Ovary (tissue), 9 donors: Measurements from ENCODE around the gene ADAMTS17. TPM values are rescaled to one million over a fixed set of nuclear protein-coding genes. Genes with fewer than 3 reads are reported as not detected.

Source experiments
- DNase-seq, 5 donors: peaks; one replicate each; pipeline ENCODE4 v3.0.0-alpha.2; 2019 to 2020
- H3K27ac ChIP-seq, 2 donors: fragments of 200-600 bp; one replicate each; pipeline versions ENCODE4 v1.5.1 to v1.8.0; 2019 to 2022
- H3K27me3 ChIP-seq: fragments of 200-600 bp; one replicate; pipeline ENCODE4 v1.8.0; 2022
- H3K36me3 ChIP-seq: fragments of 200-600 bp; sonication (generic); one replicate; pipeline ENCODE4 v1.5.1; 2019
- H3K4me1 ChIP-seq: one replicate; pipeline ENCODE4 v1.8.1; 2013; ENCODE audit warnings: mild to moderate bottlenecking, moderate library complexity; ENCODE audit not compliant: insufficient read depth
- H3K4me3 ChIP-seq: fragments of 200-600 bp; sonication (generic); one replicate; pipeline ENCODE4 v1.5.1; 2017
- H3K9me3 ChIP-seq, 2 donors: fragments of 200-600 bp in 1 of 2; sonication (generic) in 1 of 2; one replicate each; pipeline versions ENCODE4 v1.5.1 to v1.8.1; 2013 to 2019; ENCODE audit warnings: mild to moderate bottlenecking in 1 of 2, moderate library complexity in 1 of 2
- EP300 ChIP-seq: sonication (generic); formaldehyde crosslinking; IDR thresholded peaks from one replicate; pipeline ENCODE4 v1.6.1; 2017; ENCODE audit warnings: antibody characterized with exemption
- POLR2A ChIP-seq: fragments of 450-650 bp; IDR thresholded peaks from one replicate; pipeline ENCODE4 v1.6.1; 2017; ENCODE audit warnings: antibody characterized with exemption, mild to moderate bottlenecking, moderate library complexity
- WGBS, 3 donors: extraction: QIAGEN DNeasy Blood & Tissue Kit in 1 of 3; methylation state at CpG; one replicate each; pipeline versions ENCODE4 v1.1.5 to v1.1.7; 2013 to 2017; 5-methylcytosine and 5-hydroxymethylcytosine counted together
- intact Hi-C, 4 donors: fragments of 100-400 bp; cut with DNase I; formaldehyde crosslinking; loops; one replicate each; pipeline versions ENCODE4 v1.11.0 to v1.15.1; 2022 to 2023
- polyA plus RNA-seq, 2 donors: library from polyadenylated mRNA; stranded (reverse); fragments of 200-250 nt in 1 of 2; fragments of 350-450 nt in 1 of 2; fragmentation: Illumina TruSeq in 1 of 2; extraction: RNeasy Lipid Tissue Mini Kit (QIAGEN cat#74804) in 1 of 2; gene quantifications; one replicate each; pipeline ENCODE4 v1.2.3, GENCODE V29; 2013 to 2014
- total RNA-seq, 7 donors: library from RNA; depleted of rRNA in 2 of 7; stranded (reverse); fragments of >200 nt in 2 of 7; fragmentation: NEBNext Ultra II Directional in 3 of 7; extraction: Animal tissue kit (Norgen Biotek cat#: 25700) in 3 of 7; gene quantifications; one replicate each; pipeline versions ENCODE4 v1.1.0 to v1.2.4, GENCODE V29; 2016 to 2023
- TF ChIP-seq, protein P1 (sequence below), 3 donors: fragments of 450-650 bp in 2 of 3; fragments of 200-600 bp in 1 of 3; IDR thresholded peaks; one replicate each; pipeline versions ENCODE4 v1.5.1 to v1.8.0; 2016 to 2022; ENCODE audit warnings: antibody characterized with exemption in 3 of 3, mild to moderate bottlenecking in 1 of 3
- donor health status: DM: no; HTN: no; CAD: no; lungs with moderate emphysema.
- donor health status: DM: no; HTN: no; CAD: no.
- donor health status: Bipolar disorder and iron deficiency.
- donor health status: DM: yes; HTN: yes; CAD: no.
- donor health status: DM: no; HTN: no; CAD: no.
- donor health status: DM: yes; HTN: yes; CAD: no.

ADAMTS17 gene
- total and polyA plus RNA-seq, 9 donors = 1.3 to 11.3 (median 5.9) TPM

GRCh38 chr15:100171411-100171810 lies 170.4 kb downstream of the ADAMTS17 start:
- TF ChIP-seq POLR2A = no peak
- TF ChIP-seq, protein P1, sequence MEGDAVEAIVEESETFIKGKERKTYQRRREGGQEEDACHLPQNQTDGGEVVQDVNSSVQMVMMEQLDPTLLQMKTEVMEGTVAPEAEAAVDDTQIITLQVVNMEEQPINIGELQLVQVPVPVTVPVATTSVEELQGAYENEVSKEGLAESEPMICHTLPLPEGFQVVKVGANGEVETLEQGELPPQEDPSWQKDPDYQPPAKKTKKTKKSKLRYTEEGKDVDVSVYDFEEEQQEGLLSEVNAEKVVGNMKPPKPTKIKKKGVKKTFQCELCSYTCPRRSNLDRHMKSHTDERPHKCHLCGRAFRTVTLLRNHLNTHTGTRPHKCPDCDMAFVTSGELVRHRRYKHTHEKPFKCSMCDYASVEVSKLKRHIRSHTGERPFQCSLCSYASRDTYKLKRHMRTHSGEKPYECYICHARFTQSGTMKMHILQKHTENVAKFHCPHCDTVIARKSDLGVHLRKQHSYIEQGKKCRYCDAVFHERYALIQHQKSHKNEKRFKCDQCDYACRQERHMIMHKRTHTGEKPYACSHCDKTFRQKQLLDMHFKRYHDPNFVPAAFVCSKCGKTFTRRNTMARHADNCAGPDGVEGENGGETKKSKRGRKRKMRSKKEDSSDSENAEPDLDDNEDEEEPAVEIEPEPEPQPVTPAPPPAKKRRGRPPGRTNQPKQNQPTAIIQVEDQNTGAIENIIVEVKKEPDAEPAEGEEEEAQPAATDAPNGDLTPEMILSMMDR (IDR thresholded peaks at IDR 0.05) = no peak
- H3K9me3 ChIP-seq = no peaks in the 10 kb centered on the region
- no peak overlapping the region for H3K27ac ChIP-seq
- H3K27me3 ChIP-seq = no peaks in the 10 kb centered on the region
- H3K36me3 ChIP-seq = no peaks in the 10 kb centered on the region
- no peaks in the 10 kb centered on the region for H3K4me1 ChIP-seq
- H3K4me3 ChIP-seq = no peak overlapping the region
- 91 to 97% (median 94%) methylated on average over 5 of the region's 5 CpGs for WGBS, 3 donors
- intact Hi-C loops = no loop called here
- DNase-seq = peak in 1 of 5 donors; percentile 31

- H3K27ac ChIP-seq = no peak overlapping the region
- 70 to 80% (median 78%) methylated on average over 8 of the region's 8 CpGs for WGBS, 3 donors
- intact Hi-C loops = no loop called here
Measured at GRCh38 chr15:100170291-100171210, 171.2 kb downstream of the ADAMTS17 start.

DNA sequence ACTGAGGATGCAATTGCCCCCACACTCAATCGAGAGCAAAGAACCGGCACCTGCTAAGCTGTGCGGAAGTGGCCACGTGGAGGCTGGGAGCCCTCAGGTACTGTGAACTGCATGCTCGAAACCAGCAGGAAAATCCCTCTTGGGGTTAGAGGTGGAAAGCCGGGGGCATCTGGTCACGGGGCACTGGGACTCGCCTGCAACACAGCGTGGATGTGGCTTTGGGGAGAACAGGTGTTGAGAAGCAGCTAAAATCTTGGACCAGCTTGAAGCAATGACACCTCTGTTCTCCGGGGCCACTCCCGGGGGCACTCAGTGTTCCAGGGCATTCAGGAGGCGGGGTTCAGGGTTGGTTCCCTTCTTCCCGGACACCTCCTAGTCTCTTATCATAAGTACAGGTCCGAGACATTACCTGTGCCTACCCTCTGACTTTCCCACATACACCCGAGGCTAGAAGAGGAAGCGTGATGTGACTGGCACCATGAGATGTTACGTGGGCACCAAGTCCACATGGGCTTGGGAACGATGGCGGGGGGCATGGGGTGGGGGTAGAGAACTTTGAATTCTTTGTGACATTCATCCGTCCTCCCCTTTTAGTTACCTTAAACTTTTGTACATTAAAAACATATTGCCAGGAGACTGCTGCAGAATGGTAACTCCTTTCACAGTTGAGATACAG lies 172.0 kb downstream of the ADAMTS17 start:
- H3K27ac ChIP-seq = no peak overlapping the region
- no peaks in the 10 kb centered on the region for H3K4me1 ChIP-seq
- DNase-seq = peak in 1 of 5 donors; percentile 28

More at GRCh38 chr15:100170291-100171210, 171.2 kb downstream of the ADAMTS17 start:
- Histone ChIP-seq H3K4me3 (no peak overlapping the region), H3K36me3 (no peaks in the 10 kb centered on the region), H3K27me3 (no peaks in the 10 kb centered on the region), H3K9me3 (no peaks in the 10 kb centered on the region), H3K4me1 (no peaks in the 10 kb centered on the region)
- peak in 1 of 5 donors; percentile 29 for DNase-seq
- TF ChIP-seq EP300 (no peak), POLR2A (no peak)
- TF ChIP-seq, protein P1 (IDR thresholded peaks at IDR 0.05) = no peak

DNA sequence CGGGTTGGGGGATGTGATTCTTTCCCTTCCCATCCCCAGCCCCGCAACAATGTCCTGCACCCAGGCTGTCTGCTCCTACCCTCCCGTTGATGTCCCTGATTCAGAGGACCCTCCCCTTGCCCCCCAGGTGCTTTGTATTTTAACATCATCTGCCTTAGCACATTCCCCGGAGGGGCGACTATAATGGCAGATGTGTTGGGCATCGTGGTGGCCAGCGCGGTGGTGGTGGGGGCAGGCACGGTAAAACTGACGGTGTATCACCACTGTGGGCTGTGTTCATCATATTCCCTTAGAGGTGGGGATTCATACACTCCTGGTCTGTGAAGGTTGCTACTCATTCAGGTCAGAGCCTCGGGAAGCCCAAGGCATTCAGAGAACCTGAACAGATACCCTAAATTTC lies 173.0 kb downstream of the ADAMTS17 start:
- Histone ChIP-seq H3K4me3 (no peak overlapping the region), H3K36me3 (no peaks in the 10 kb centered on the region), H3K27ac (no peak overlapping the region), H3K27me3 (no peaks in the 10 kb centered on the region), H3K9me3 (no peaks in the 10 kb centered on the region), H3K4me1 (no peaks in the 10 kb centered on the region)
- intact Hi-C loops = no loop called here
- TF ChIP-seq EP300 (no peak), POLR2A (no peak)
- TF ChIP-seq, protein P1 (IDR thresholded peaks at IDR 0.05) = no peak
- WGBS, 3 donors = 92 to 97% (median 96%) methylated on average over 11 of the region's 11 CpGs
- peak in 1 of 5 donors; percentile 28 for DNase-seq

More for the DNA sequence above, 172.0 kb downstream of the ADAMTS17 start:
- intact Hi-C loops = no loop called here
- H3K4me3 ChIP-seq = no peak overlapping the region
- WGBS, 3 donors = 91 to 95% (median 95%) methylated on average over 20 of the region's 20 CpGs
- no peaks in the 10 kb centered on the region for H3K9me3 ChIP-seq
- H3K36me3 ChIP-seq = no peaks in the 10 kb centered on the region
- TF ChIP-seq, protein P1 (IDR thresholded peaks at IDR 0.05) = no peak
- TF ChIP-seq EP300 (no peak), POLR2A (no peak)
- no peaks in the 10 kb centered on the region for H3K27me3 ChIP-seq
